SK-N-DZ (cell line): ENCODE measurements around the gene CCDC185.

ENCODE experiments used
- DNase-seq: peaks from one replicate; pipeline ENCODE4 v3.0.0-alpha.2; 2015; ENCODE audit warnings: low spot score
- small RNA-seq, 2 experiments: library from RNA; depleted of rRNA; stranded (forward); fragments of <200 nt; gene quantifications; one replicate each; pipeline ENCODE3, GENCODE V24; 2014

The CCDC185 gene

DNA sequence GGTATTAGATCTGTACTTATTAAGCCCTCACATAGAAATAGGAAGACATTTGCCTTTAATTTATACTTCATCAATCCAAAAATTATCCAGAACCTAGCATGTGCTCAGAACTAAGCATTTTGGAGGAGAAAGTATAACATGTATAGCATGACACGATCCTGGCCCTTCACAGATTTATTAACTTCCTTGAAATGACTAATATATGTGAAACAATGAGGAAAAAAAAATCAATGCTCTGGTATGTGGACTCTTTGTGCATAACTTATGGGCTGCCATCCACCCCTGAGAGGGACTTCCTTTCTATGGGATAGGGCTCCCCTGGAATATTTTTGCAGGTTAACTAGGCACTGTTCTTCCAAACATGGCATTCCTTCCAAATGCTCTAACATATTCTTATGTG is 36.6 kb downstream of the CCDC185 start:
- no peak for DNase-seq

DNA sequence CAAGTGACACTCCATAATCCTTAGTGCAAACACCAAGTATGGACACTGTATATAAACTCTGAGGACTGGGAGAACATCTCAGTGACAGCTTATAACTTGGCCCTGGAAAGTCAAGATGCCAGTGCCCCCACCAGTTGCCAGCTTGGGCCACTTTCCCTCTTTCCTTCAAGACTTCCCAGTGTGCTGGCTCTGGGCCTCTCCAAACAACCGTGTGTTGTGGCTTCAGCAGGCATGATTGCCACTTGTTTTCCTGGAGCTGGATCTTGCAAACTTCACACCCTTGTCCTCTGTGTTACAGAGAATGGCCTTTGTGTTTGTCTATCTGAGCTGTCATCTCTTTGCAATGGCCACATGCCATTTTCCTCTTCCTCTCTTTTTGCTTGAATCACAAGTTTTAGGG is 37.0 kb downstream of the CCDC185 start:
- DNase-seq: no peak

DNA sequence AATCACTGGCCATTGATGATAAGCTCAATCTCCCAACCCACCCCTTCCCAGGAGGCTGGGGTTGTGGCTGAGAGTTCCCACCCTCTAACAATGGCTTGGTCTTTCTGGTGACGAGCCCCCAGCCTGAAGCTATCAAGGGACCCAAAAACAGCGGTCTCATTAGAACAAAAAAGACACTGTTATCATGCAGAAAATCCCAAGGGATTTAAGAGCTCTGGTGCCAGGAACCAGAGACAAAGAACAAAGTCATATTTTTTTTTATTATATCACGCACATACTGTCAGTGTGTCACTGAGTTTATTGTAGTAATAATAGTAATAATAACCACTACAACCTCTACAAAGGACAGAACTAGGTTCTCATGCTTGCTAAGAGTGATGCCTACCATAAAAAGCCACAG is 43.9 kb downstream of the CCDC185 start:
- DNase-seq: no peak

DNA sequence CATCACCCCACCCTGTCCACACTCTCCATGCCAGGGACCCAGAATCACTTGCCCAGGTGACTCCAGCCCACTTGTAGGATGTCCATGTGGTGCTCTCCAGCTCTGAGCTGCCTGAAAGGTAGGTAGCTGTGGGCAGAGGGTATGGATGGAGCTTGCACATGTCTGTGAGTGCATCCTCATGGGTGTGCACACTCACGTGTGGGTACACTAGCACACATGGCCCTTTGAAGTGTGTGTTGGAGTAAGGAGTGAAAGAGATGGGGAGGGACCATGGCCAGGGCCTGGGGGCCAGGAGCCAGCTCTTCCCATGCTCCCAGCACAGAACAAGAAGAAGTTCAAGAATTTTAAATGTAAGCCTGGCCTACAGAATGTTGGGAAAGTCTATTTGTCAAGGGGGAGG is 50.2 kb downstream of the CCDC185 start:
- no peak for DNase-seq

DNA sequence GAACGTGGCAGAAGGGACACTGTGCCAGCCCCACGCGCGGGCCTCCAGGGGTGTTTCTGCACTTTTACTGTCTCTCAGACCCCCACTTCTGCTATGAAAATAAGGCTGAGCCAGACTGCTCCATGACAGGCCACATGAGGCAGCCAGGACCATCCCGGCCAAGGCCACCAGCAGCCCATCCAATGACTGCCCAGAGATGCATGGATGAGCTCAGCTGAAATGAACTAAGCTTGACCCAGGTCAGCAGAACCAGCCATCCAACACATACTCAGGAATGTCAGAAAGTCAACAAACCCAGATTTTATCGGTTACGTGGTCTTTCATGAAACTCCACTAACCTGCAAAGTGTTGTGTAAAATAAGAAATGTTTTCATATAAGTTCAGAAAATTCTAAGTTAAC is 51.2 kb downstream of the CCDC185 start:
- DNase-seq: no peak

Small RNA genes within 50 kb of the gene (small RNA-seq; reads per million reads assigned to genes)
- 0 reads per million in 2 experiments for gene RNU4-57P
